HepG2 (cell line): Measurements from ENCODE around the gene QRICH2. TPM values are rescaled to one million over a fixed set of nuclear protein-coding genes. Genes with fewer than 3 reads are reported as not detected.

Experiments used
- ASH2L ChIP-seq: fragments of 300-600, 200-600 bp; sonication (generic); IDR thresholded peaks from 2 replicates; pipeline ENCODE4 v1.7.0; 2017; ENCODE audit warnings: low read depth, mild to moderate bottlenecking, moderate library complexity, mixed read lengths, low read length; ENCODE audit not compliant: insufficient read length
- CREM ChIP-seq, 2 experiments: sonication (generic) in 1 of 2; formaldehyde crosslinking in 1 of 2; IDR thresholded peaks; 2 replicates each; pipeline versions ENCODE4 v1.4.0 to v1.6.1; 2016 to 2020; ENCODE audit warnings: antibody characterized with exemption in 1 of 2, mild to moderate bottlenecking in 1 of 2, missing genetic modification reagents in 1 of 2
- CTCF ChIP-seq: sonication (generic); formaldehyde crosslinking; IDR thresholded peaks from 2 replicates; pipeline ENCODE4 v1.5.0; 2020; ENCODE audit warnings: mild to moderate bottlenecking, missing genetic modification reagents, moderate library complexity
- DNMT3B ChIP-seq: conservative IDR thresholded peaks from 2 replicates; pipeline ENCODE4 v1.6.1; 2016; ENCODE audit warnings: missing biosample characterization, control low read depth
- ELF3 ChIP-seq: IDR thresholded peaks from 2 replicates; pipeline ENCODE4 v1.6.1; 2016; ENCODE audit warnings: missing genetic modification reagents, missing compliant biosample characterization
- ETV5 ChIP-seq: IDR thresholded peaks from 2 replicates; pipeline ENCODE4 v1.6.1; 2018; ENCODE audit warnings: missing biosample characterization, missing genetic modification reagents, inconsistent platforms, borderline replicate concordance
- EZH2 ChIP-seq: conservative IDR thresholded peaks from 2 replicates; pipeline ENCODE4 v1.6.1; 2012; ENCODE audit warnings: mild to moderate bottlenecking, low read depth, low read length, moderate library complexity
- FOXA1 ChIP-seq, 2 experiments: fragments of 450-650 bp in 1 of 2; sonication (generic) in 1 of 2; formaldehyde crosslinking in 1 of 2; IDR thresholded peaks; 2 replicates each; pipeline versions ENCODE4 v1.4.0 to v1.6.1; 2016 to 2020; ENCODE audit warnings: missing genetic modification reagents in 1 of 2
- GATA4 ChIP-seq: sonication (generic); IDR thresholded peaks from 2 replicates; pipeline ENCODE4 v1.6.1; 2016; ENCODE audit warnings: antibody characterized with exemption, low read depth, borderline replicate concordance
- HOXA3 ChIP-seq: sonication (generic); formaldehyde crosslinking; IDR thresholded peaks from 2 replicates; pipeline ENCODE4 v1.5.0; 2020; ENCODE audit warnings: missing genetic modification reagents
- IRF2 ChIP-seq: IDR thresholded peaks from 2 replicates; pipeline ENCODE4 v1.6.1; 2018; ENCODE audit warnings: missing genetic modification reagents, missing compliant biosample characterization
- MEIS2 ChIP-seq: sonication (generic); formaldehyde crosslinking; IDR thresholded peaks from 2 replicates; pipeline ENCODE4 v1.9.0; 2021; ENCODE audit warnings: mild to moderate bottlenecking, missing genetic modification reagents
- NRL ChIP-seq: sonication (generic); formaldehyde crosslinking; IDR thresholded peaks from 2 replicates; pipeline ENCODE4 v1.5.0; 2020; ENCODE audit warnings: missing genetic modification reagents, mild to moderate bottlenecking, moderate library complexity, borderline replicate concordance
- RFX1 ChIP-seq: fragments of 450-650 bp; IDR thresholded peaks from 2 replicates; pipeline ENCODE4 v1.6.1; 2017
- SIN3A ChIP-seq: IDR thresholded peaks from 2 replicates; pipeline ENCODE4 v1.6.1; 2011; ENCODE audit warnings: low read depth, mild to moderate bottlenecking, control low read depth, low read length, borderline replicate concordance
- SMAD3 ChIP-seq: sonication (generic); formaldehyde crosslinking; IDR thresholded peaks from 2 replicates; pipeline ENCODE4 v1.4.0; 2020; ENCODE audit warnings: missing genetic modification reagents
- TERF1 ChIP-seq: sonication (generic); formaldehyde crosslinking; IDR thresholded peaks from 2 replicates; pipeline ENCODE4 v1.8.0; 2022; ENCODE audit warnings: mild to moderate bottlenecking, missing genetic modification reagents, moderate library complexity
- THRA ChIP-seq: sonication (generic); formaldehyde crosslinking; IDR thresholded peaks from 2 replicates; pipeline ENCODE4 v1.4.0; 2020; ENCODE audit warnings: missing genetic modification reagents, borderline replicate concordance
- THYN1 ChIP-seq: sonication (generic); formaldehyde crosslinking; IDR thresholded peaks from 2 replicates; pipeline ENCODE4 v1.8.1; 2023; ENCODE audit warnings: low read depth, mild to moderate bottlenecking, moderate library complexity, missing genetic modification reagents, borderline replicate concordance
- U2AF2 ChIP-seq: fragments of 200-400 bp; formaldehyde crosslinking; IDR thresholded peaks from 2 replicates; pipeline ENCODE4 v1.6.1; 2017; ENCODE audit warnings: low read depth, mild to moderate bottlenecking, low read length
- ZNF234 ChIP-seq: sonication (generic); formaldehyde crosslinking; conservative IDR thresholded peaks from 2 replicates; pipeline ENCODE4 v1.5.1; 2020; ENCODE audit warnings: mild to moderate bottlenecking, missing genetic modification reagents
- ZNF24 ChIP-seq: fragments of 450-650 bp; IDR thresholded peaks from 2 replicates; pipeline ENCODE4 v1.6.1; 2017; ENCODE audit warnings: antibody characterized with exemption, mild to moderate bottlenecking
- ZNF274 ChIP-seq: sonication (generic); formaldehyde crosslinking; IDR thresholded peaks from 2 replicates; pipeline ENCODE4 v1.5.1; 2020; ENCODE audit warnings: mild to moderate bottlenecking, missing genetic modification reagents
- ZNF460 ChIP-seq: sonication (generic); formaldehyde crosslinking; IDR thresholded peaks from 2 replicates; pipeline ENCODE4 v1.5.1; 2020; ENCODE audit warnings: missing genetic modification reagents, mild to moderate bottlenecking, borderline replicate concordance
- ZNF468 ChIP-seq: sonication (generic); formaldehyde crosslinking; IDR thresholded peaks from 2 replicates; pipeline ENCODE4 v1.8.0; 2022; ENCODE audit warnings: mild to moderate bottlenecking, moderate library complexity, missing genetic modification reagents
- ZNF737 ChIP-seq: sonication (generic); formaldehyde crosslinking; IDR thresholded peaks from 2 replicates; pipeline ENCODE4 v1.5.0; 2020; ENCODE audit warnings: missing genetic modification reagents, mild to moderate bottlenecking, borderline replicate concordance
- ZNF850 ChIP-seq: sonication (generic); formaldehyde crosslinking; conservative IDR thresholded peaks from 2 replicates; pipeline ENCODE4 v1.9.0; 2021; ENCODE audit warnings: mild to moderate bottlenecking, missing genetic modification reagents
- polyA plus RNA-seq, 8 experiments: library from polyadenylated mRNA; depleted of rRNA in 3 of 8; stranded (reverse) in 7 of 8; unstranded in 1 of 8; fragments of >200 nt; fragmentation: Illumina TruSeq in 4 of 8; extraction: Trizol in 4 of 8; gene quantifications; 2 replicates each; pipeline versions ENCODE4 v1.2.1 to v1.2.3, GENCODE V29; 2011 to 2016; ENCODE audit warnings: low read depth in 4 of 8, missing spikeins in 1 of 8, mixed read lengths in 1 of 8; ENCODE audit not compliant: insufficient read depth in 1 of 8
- total RNA-seq, 5 experiments: library from RNA; depleted of rRNA; stranded (reverse); fragments of >200 nt; fragmentation: Illumina TruSeq; extraction: Trizol; gene quantifications; 2 replicates each; pipeline ENCODE4 v1.2.3, GENCODE V29; 2016; ENCODE audit warnings: low read depth in 1 of 5

QRICH2 gene
- total and polyA plus RNA-seq, 2 of the 13 experiments (the other 11 are each of a cell fraction or from before 2014, with no cell fraction given): 3.7 to 5.7 TPM

GRCh38 chr17:76356803-76357456 is 48.9 kb upstream of the QRICH2 start (continued):
- no peak for TF ChIP-seq CTCF (CRISPR knock-in tag)
- TF ChIP-seq GATA4: no peak
- TF ChIP-seq ETV5: no peak; the same call in 1 of the 2 replicates
- no peak for TF ChIP-seq EZH2
- TF ChIP-seq ZNF274 (CRISPR knock-in tag): no peak
- TF ChIP-seq DNMT3B: no peak
- TF ChIP-seq FOXA1 (IDR thresholded peaks at IDR 0.05): peak; percentile 76
- peak; percentile 93 for TF ChIP-seq FOXA1 (CRISPR knock-in tag; IDR thresholded peaks at IDR 0.05)
- no peak for TF ChIP-seq IRF2 (CRISPR knock-in tag)
- peak; percentile 55; the same call in 1 of the 2 replicates for TF ChIP-seq ZNF24
- TF ChIP-seq ELF3 (CRISPR knock-in tag): peak; percentile 52; the same call in 1 of the 2 replicates
- TF ChIP-seq THYN1 (CRISPR knock-in tag): no peak
- 0 out of 2 replicates have a peak, but pooled peaks have one; percentile 16 for TF ChIP-seq SMAD3
- no peak for TF ChIP-seq ZNF234
- no peak for TF ChIP-seq ZNF460 (CRISPR knock-in tag)
- TF ChIP-seq RFX1: peak; percentile 42
- no peak for TF ChIP-seq ZNF737
- TF ChIP-seq MEIS2: no peak
- no peak for TF ChIP-seq NRL (CRISPR knock-in tag)
- no peak for TF ChIP-seq TERF1 (CRISPR knock-in tag)
- no peak for TF ChIP-seq CREM (IDR thresholded peaks at IDR 0.05)
- no peak for TF ChIP-seq CREM (CRISPR knock-in tag; IDR thresholded peaks at IDR 0.05)
- no peak for TF ChIP-seq ASH2L
- no peak for TF ChIP-seq U2AF2
- TF ChIP-seq ZNF468 (CRISPR knock-in tag): no peak
- TF ChIP-seq SIN3A: peak; percentile 25; the same call in 1 of the 2 replicates
- peak; percentile 29; the same call in 1 of the 2 replicates for TF ChIP-seq HOXA3 (CRISPR knock-in tag)
- no peak for TF ChIP-seq THRA (CRISPR knock-in tag)
- no peak for TF ChIP-seq ZNF850 (CRISPR knock-in tag)
